Mucosa of stomach (tissue), 1 donor: ENCODE data around the gene CADM2.
"Not testable (repeated sequence)": the region's sequence is repeated elsewhere in the genome, so short reads cannot be mapped to it uniquely, and the experiment has no call there.

ENCODE experiments used
- H3K27me3 ChIP-seq: one replicate; pipeline ENCODE4 v1.7.0; 2013; ENCODE audit warnings: mild to moderate bottlenecking, low read length; ENCODE audit not compliant: control insufficient read depth, insufficient read depth
- H3K36me3 ChIP-seq: one replicate; pipeline ENCODE4 v1.7.0; 2013; ENCODE audit warnings: low read length; ENCODE audit not compliant: control insufficient read depth, insufficient read depth
- H3K4me1 ChIP-seq: one replicate; pipeline ENCODE4 v1.7.0; 2013; ENCODE audit warnings: mild to moderate bottlenecking, low read length; ENCODE audit not compliant: control insufficient read depth, insufficient read depth
- H3K4me3 ChIP-seq: one replicate; pipeline ENCODE4 v1.7.0; 2013; ENCODE audit warnings: low read length
- H3K9ac ChIP-seq: one replicate; pipeline ENCODE4 v1.7.0; 2013; ENCODE audit warnings: mild to moderate bottlenecking, low read length, moderate library complexity
- H3K9me3 ChIP-seq: one replicate; pipeline ENCODE4 v1.7.0; 2013; ENCODE audit warnings: mild to moderate bottlenecking, low read length, moderate library complexity; ENCODE audit not compliant: control insufficient read depth
- donor health status: Pancreatic carcinoma.

CADM2 gene

DNA sequence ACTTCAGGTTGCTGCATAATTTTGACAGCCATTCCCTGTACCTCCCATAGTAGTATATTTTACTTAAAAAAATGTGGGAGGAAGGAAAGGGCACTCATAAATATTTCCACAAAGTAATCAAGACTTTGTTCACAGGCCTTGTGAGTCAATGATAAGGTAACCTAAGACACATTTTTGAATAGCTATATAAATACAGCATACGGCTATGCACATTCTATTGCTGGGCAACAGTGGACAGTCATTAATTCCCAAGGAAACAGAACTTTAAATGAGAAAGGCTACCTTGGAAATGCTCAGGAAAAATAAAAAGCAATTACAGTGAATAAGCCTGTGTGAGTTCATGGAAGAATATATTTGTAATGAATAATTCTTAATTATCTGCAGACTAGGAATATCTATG is 144.0 kb downstream of the CADM2 start:
- no peaks in the 10 kb centered on the region for H3K9me3 ChIP-seq
- H3K36me3 ChIP-seq: no peaks in the 10 kb centered on the region
- H3K4me1 ChIP-seq: peaks cover 3% of the 10 kb centered on the region
- no peak overlapping the region for H3K4me3 ChIP-seq
- H3K27me3 ChIP-seq: no peaks in the 10 kb centered on the region
- H3K9ac ChIP-seq: no peak overlapping the region

DNA sequence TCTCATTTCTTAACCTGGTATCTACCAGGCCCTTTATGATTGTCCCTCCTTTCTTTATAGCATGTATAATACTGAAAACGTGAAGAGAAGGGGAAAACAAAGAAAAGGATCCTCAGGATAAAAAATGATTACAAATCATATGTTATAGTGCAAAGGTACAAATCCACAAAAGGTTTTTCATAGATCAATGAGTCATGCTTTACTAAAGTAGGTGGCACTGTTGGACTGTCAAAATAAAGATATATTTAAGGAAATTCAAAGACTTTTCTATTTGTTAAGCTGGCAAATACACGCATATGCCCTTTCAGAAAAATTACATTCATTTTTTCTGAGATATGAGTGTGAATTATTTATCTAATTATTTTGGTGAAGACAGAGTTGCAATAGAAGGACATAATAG is 151.6 kb downstream of the CADM2 start:
- H3K27me3 ChIP-seq: no peaks in the 10 kb centered on the region
- no peaks in the 10 kb centered on the region for H3K4me1 ChIP-seq
- no peak overlapping the region for H3K9ac ChIP-seq
- H3K9me3 ChIP-seq: no peaks in the 10 kb centered on the region
- H3K4me3 ChIP-seq: no peak overlapping the region
- H3K36me3 ChIP-seq: no peaks in the 10 kb centered on the region

DNA sequence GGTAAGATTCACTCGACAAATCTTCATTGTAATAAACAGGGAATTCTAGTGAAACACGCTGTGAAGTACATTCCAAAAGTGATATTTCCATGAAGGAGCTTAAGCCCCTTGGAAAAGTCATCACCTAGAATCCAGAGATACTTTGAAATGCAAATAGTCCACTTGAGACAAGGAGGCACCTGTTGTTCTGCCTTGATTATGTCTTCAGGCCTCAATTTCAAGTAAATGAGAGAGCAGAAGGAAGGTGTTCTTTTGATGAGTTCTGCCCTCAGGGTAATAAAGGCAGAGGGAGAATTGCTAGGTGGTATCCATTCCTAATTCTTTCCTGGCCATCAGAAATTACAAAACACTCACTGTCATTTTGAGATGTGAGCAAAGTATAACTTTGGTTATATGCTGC is 162.1 kb downstream of the CADM2 start:
- H3K9me3 ChIP-seq: no peaks in the 10 kb centered on the region
- no peaks in the 10 kb centered on the region for H3K27me3 ChIP-seq
- no peaks in the 10 kb centered on the region for H3K36me3 ChIP-seq
- no peak overlapping the region for H3K9ac ChIP-seq
- no peaks in the 10 kb centered on the region for H3K4me1 ChIP-seq
- no peak overlapping the region for H3K4me3 ChIP-seq

DNA sequence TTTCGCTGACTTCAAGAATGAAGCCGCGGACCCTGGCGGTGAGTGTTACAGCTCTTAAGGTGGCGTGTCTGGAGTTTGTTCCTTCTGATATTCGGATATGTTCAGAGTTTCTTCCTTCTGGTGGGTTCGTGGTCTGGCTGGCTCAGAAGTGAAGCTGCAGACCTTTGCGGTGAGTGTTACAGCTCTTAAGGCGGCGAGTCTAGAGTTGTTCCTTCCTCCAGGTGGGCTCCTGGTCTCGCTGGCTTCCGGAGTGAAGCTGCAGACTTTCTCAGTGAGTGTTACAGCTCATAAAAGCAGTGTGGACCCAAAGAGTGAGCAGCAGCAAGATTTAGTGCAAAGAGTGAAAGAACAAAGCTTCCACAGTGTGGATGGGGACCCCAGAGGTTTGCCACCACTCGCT is 174.1 kb downstream of the CADM2 start:
- H3K4me3 ChIP-seq, H3K27me3 ChIP-seq, H3K36me3 ChIP-seq, H3K9ac ChIP-seq, H3K9me3 ChIP-seq, H3K4me1 ChIP-seq: not testable (repeated sequence)

DNA sequence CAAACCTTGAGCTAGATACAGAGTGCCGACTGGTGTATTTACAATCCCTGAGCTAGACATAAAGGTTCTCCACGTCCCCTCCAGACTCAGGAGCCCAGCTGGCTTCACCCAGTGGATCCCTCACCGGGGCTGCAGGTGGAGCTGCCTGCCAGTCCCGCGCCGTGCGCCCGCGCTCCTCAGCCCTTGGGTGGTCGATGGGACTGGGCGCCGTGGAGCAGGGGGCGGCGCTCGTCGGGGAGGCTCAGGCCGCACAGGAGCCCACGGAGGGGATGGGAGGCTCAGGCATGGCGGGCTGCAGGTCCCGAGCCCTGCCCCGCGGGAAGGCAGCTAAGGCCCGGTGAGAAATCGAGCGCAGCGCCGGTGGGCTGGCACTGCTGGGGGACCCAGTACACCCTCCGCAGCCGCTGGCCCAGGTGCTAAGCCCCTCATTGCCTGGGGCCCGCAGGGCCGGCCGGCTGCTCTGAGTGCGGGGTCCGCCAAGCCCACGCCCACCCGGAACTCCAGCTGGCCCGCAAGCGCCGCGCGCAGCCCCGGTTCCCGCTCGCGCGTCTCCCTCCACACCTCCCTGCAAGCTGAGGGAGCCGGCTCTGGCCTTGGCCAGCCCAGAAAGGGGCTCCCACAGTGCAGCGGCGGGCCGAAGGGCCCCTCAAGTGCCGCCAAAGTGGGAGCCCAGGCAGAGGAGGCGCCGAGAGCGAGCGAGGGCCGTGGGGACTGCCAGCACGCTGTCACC is 175.1 kb downstream of the CADM2 start:
- H3K36me3 ChIP-seq, H3K4me1 ChIP-seq, H3K9ac ChIP-seq, H3K27me3 ChIP-seq, H3K9me3 ChIP-seq, H3K4me3 ChIP-seq: not testable (repeated sequence)

DNA sequence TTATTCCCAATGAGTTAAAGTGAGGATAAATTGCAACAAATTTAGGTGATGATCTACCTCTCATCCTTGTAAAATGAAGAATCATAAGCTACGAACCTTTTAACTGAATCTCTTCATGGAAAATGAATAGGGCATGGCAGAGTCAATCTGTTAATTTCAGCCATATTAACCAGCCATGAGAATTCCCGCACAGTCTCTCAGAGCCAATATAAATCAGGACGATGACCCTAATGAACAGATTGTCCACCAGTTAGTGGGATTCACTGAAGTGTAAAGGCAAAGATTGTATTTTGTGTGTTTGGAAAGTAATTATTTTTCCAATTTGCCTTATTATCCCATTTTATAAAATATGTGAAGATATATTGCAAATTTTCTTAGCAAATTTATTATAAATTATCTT is 183.8 kb downstream of the CADM2 start:
- H3K27me3 ChIP-seq: no peaks in the 10 kb centered on the region
- no peak overlapping the region for H3K9ac ChIP-seq
- no peak overlapping the region for H3K4me3 ChIP-seq
- no peaks in the 10 kb centered on the region for H3K36me3 ChIP-seq
- H3K9me3 ChIP-seq: no peaks in the 10 kb centered on the region
- H3K4me1 ChIP-seq: no peaks in the 10 kb centered on the region

DNA sequence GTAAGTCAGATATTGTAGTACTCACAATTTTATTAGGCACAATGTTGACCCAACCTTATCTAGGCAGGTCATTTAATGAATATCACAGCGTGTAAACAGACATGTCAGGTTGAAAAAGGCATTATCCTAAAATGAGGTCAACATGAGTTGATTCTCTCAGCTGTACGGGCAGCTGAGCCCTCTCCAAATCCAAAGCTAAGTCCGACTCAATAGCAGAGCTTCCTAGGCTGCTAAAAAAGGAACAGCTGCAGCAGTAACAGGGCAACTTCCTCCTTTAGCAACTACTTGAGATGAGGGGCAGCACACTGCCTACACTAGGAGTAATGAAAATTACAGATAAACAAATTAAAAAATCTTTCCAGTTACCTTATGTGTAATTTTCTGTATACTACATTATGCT is 189.2 kb downstream of the CADM2 start:
- H3K9ac ChIP-seq: no peak overlapping the region
- no peaks in the 10 kb centered on the region for H3K36me3 ChIP-seq
- no peak overlapping the region for H3K4me3 ChIP-seq
- H3K4me1 ChIP-seq: no peaks in the 10 kb centered on the region
- H3K9me3 ChIP-seq: no peaks in the 10 kb centered on the region
- H3K27me3 ChIP-seq: no peaks in the 10 kb centered on the region

DNA sequence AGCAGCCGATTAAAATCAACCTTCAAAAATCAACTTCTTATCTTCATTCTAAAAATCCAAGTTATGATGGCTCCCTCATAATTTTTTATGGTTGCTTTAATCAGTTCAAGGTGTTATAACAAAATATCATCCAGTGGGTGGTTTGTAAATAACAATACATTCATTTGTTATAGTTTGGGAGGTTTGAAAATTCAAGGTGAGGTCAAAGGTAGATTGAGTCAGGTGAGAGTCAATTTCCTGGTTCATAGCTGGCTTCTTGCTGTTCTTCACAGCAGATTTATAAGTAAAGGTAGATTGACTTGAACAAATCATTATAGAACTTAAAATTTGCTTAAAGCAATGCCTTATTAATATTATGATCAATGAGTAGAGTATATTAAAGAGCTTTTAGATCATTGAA is 192.8 kb downstream of the CADM2 start:
- Histone ChIP-seq H3K9ac (no peak overlapping the region), H3K27me3 (no peaks in the 10 kb centered on the region), H3K9me3 (no peaks in the 10 kb centered on the region)

DNA sequence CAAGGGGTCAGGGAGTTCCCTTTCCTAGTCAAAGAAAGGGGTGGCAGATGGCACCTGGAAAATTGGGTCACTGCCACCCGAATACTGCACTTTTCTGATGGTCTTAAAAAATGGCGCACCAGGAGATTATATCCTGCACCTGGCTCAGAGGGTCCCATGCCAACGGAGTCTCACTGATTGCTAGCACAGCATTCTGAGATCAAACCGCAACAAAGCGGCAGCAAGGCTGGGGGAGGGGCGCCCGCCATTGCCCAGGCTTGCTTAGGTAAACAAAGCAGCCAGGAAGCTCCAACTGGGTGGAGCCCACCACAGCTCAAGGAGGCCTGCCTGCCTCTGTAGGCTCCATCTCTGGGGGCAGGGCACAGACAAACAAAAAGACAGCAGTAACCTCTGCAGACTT is 194.5 kb downstream of the CADM2 start:
- not testable (repeated sequence) for H3K9ac ChIP-seq, H3K9me3 ChIP-seq, H3K27me3 ChIP-seq, H3K4me1 ChIP-seq, H3K4me3 ChIP-seq, H3K36me3 ChIP-seq

More for the DNA sequence above, 192.8 kb downstream of the CADM2 start:
- Histone ChIP-seq H3K4me3 (no peak overlapping the region), H3K36me3 (no peaks in the 10 kb centered on the region), H3K4me1 (no peaks in the 10 kb centered on the region)

DNA sequence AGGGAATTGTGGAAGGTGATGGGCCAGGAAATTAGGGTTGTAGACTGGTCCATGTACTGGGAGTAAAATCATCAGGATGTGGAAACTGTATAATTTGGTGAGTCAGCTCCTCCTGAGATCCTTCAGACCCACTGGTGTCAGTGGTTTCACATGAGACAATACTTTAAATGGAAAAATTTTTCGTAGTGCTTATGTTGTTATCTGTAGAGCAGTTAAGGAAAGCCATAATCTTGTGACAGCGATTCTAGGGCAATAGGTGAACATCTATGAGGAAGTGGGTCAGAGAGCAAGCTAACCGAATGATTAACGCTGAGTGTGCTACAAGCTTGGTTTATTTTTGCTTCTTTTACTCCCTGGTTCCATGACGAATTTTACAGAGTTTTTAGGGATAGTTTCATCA is 200.6 kb downstream of the CADM2 start:
- no peaks in the 10 kb centered on the region for H3K9me3 ChIP-seq
- no peak overlapping the region for H3K9ac ChIP-seq
- H3K4me3 ChIP-seq: no peak overlapping the region
- H3K36me3 ChIP-seq: no peaks in the 10 kb centered on the region
- no peaks in the 10 kb centered on the region for H3K27me3 ChIP-seq
- peaks cover 18% of the 10 kb centered on the region for H3K4me1 ChIP-seq

DNA sequence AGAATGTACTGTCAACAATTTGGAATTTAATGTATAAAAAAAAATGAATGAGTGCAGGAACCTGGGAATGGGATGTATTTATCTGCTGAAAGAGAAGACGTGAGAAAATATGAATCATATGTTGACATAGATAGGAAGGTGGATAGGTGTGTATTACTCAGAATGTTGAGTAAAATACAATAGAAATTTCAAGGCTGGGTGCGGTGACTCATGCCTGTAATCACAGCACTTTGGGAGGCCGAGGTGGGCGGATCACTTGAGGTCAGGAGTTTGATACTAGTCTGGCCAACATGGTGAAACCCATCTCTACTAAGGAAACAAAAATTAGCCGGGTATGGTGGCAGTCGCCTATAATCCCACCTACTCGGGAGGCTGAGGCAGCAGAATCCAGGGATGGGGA is 202.8 kb downstream of the CADM2 start:
- Histone ChIP-seq H3K27me3 (no peaks in the 10 kb centered on the region), H3K4me1 (peaks cover 18% of the 10 kb centered on the region), H3K9ac (no peak overlapping the region), H3K4me3 (no peak overlapping the region), H3K9me3 (no peaks in the 10 kb centered on the region), H3K36me3 (no peaks in the 10 kb centered on the region)

DNA sequence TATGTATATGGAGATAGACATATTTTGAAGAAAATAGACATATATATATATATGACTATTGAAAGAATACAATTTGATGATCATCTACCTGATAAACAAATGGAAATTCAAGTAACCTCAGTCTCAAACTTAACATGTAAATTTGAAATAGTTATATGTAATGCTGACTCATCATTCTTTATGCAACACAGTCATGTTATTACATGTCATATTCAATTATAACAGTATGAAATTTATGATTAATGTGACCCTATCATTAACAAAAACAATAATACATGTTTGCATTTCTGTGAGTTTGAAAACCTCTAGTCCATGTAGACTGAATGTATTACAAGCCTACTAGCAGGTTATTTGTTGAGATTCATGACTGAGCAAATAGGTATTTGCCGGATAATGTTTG is 204.1 kb downstream of the CADM2 start:
- H3K9ac ChIP-seq: no peak overlapping the region
- no peaks in the 10 kb centered on the region for H3K36me3 ChIP-seq
- peaks cover 18% of the 10 kb centered on the region for H3K4me1 ChIP-seq
- H3K4me3 ChIP-seq: no peak overlapping the region
- no peaks in the 10 kb centered on the region for H3K27me3 ChIP-seq
- H3K9me3 ChIP-seq: no peaks in the 10 kb centered on the region

DNA sequence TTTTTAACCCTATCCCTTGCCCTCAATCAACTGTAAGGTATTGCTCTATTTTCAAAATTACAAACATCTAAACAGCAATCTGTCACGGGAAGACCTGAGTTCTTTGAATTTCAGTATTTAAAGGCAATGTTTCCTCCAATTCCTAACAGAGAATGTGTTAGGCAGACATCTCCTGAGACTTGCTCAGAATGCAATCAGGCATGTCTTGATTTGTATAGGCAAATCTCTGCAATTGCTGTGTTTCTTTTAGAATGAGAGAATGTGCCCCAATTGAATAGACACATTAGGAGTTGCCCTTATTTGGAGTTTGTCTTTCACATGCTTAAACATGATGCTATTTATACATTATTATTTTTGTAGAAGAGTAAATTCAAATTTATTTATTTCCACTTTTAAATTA is 205.6 kb downstream of the CADM2 start:
- no peak overlapping the region for H3K9ac ChIP-seq
- no peaks in the 10 kb centered on the region for H3K9me3 ChIP-seq
- no peak overlapping the region for H3K4me3 ChIP-seq

More for the DNA sequence above, 205.6 kb downstream of the CADM2 start:
- Histone ChIP-seq H3K27me3 (no peaks in the 10 kb centered on the region), H3K36me3 (no peaks in the 10 kb centered on the region), H3K4me1 (peaks cover 18% of the 10 kb centered on the region)
